AG20443 (cell line): ENCODE measurements around the gene FOXN3.

ENCODE experiments used
- DNase-seq: peaks from one replicate; pipeline ENCODE4 v3.0.0; 2012; ENCODE audit warnings: low spot score, mixed read lengths

Gene FOXN3

DNA sequence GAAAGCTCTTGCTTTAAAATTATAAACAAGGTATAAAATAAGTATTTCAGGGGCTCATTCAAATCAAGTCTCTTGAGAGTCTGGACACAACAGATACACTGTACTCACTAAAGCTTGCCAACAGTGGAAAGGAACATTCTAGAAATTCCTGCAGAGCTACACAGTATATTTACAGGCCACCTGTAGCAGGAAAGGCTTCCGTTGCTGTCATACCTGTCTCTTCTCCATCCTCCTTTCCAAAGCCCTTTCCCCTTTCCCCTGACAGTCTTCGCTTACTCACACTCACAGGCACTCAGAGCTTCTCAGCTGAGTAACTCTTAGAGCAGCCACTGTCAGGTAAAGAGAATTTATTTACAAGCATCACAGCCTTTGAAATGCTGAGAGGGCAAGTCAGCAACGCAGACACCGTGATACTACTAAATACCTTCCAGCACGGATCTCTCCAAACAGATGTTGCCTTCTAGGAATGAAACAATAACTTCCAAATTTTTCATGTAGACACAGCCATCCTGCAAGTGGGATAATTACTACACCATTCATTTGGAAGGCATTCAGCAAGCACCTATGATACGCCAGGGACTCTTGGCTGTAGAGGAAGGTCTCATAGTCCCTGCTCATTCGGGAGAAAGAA is 167.9 kb downstream of the FOXN3 start:
- no peak for DNase-seq

GRCh38 chr14:89248411-89249064 is 168.5 kb downstream of the FOXN3 start:
- DNase-seq = no peak

DNA sequence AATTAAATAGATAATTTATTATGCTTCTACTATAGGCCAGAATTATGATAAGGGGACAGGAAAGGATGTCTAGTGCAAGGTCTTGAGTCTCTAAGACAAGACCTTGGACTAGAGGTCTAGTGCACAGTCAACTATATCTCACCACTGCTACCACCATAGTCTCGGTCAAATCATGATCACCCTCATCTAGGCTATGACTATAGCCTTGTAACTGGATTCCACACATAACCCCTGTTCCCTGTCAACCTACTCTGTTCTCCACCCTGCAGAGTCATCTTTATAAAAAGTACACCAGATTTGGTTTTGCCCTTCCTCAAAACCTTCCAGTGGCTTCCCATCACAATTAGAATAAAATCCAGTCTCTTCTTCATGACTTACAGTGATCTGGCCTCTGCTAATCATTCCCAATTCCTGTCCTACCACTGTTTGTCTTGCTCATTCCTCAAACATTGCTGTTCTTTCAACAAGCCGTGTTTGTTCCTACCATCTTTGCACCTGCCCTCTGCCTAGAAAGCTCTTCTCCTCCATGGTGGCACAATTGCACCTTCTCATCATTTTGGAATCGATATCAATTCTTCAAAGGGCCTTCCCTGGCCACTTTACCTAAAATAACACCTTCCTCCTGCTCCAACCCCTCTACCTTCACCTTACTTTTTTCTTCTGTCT is 169.4 kb downstream of the FOXN3 start:
- DNase-seq = no peak

DNA sequence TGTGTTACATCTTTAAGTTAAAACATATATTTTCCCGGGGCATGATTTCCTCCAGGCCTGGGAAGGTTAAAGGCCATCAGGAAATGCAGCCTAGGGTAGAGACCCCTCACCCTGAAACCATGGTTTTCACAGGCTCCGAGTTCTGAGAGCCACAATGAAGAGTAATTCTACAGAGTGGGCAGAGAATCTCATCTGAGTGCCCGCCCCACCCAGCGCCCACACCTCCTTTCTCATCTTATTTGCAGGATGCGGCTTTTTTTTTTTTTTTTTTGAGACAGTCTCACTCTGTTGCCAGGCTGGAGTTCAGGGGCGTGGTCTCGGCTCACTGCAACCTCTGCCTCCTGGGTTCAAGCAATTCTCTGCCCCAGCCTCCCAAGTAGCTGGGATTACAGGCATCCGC is 170.7 kb downstream of the FOXN3 start:
- no peak for DNase-seq

GRCh38 chr14:89245802-89246201 is 171.2 kb downstream of the FOXN3 start:
- DNase-seq = no peak

- DNase-seq = no peak
Measured at GRCh38 chr14:89244720-89245119, 172.3 kb downstream of the FOXN3 start.

DNA sequence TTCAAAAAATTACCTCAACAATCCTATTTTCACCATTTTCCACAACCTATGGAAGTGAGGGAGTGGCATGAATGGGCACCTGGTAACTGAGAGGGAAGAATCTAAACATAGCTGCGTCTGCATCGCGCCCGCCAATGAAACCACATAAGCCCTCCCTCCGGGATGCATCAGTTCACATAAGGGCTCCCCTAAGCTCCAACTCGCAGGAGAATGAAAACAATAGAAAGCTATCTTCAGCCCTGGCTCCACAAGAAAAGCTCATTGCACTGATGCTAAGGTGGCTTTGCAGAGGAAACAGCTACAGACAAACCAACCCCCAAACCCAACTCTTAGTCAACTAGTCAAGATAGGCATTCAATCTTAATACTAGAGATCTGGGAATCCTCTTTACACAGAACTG is 173.3 kb downstream of the FOXN3 start:
- no peak for DNase-seq

- DNase-seq = no peak
Measured at GRCh38 chr14:89243286-89243685, 173.7 kb downstream of the FOXN3 start.

- DNase-seq = no peak
Measured at GRCh38 chr14:89242652-89243279, 174.3 kb downstream of the FOXN3 start.

DNA sequence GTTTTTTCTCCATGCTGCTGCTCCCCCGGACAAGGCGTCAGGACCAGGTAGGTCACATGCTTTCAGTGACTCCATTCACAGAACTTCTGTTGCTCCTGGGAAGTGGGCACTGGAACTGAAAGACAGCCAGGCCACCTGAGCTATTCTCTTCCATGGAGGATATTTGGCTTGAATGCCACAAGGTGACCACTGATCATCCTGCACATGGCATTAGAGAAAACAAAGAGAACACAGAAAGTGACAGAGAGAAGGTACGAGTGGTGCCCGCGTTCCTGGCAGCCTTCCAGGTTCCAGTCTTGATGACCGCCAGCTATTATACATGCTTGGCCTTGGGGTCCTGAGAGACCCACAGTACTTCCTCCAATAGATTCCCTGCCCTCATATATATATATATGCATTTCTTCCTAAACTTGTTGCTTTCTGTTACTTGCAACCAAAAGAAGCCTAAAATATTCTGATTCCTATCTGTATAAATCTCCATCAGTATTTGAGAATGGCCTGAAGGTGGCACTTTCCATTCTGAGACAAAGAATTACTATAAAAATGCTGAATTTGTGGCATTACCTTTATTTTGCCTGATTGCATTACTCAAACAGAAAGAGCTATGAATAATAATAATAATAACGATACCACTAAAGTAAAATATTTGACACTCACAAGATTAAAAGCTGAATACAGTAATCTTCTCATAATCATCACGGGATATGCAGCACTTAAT is 174.9 kb downstream of the FOXN3 start:
- no peak for DNase-seq

GRCh38 chr14:89241257-89241656 is 175.8 kb downstream of the FOXN3 start:
- DNase-seq = no peak

DNA sequence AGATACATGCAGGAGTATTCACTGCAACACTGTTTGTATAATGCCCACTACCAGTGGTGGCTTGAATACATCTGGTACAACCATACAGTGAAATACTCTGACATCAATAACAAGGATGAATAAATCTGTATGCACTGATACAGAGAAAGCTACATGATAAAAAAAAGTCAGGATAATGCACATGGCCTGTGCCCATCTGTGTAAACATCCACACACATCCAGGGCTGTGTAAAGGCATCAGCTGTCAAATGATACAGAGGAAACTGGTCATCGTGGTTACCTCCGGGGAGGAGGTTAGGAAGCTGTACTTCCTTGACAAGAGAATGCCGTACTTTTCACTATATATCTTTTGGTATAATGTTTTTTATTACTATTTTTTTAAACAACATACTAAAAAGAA is 176.6 kb downstream of the FOXN3 start:
- DNase-seq = no peak

- DNase-seq = no peak
Measured at GRCh38 chr14:89239023-89239422, 178.0 kb downstream of the FOXN3 start.

GRCh38 chr14:89237921-89238529 is 179.0 kb downstream of the FOXN3 start:
- peak; percentile 24 for DNase-seq

DNA sequence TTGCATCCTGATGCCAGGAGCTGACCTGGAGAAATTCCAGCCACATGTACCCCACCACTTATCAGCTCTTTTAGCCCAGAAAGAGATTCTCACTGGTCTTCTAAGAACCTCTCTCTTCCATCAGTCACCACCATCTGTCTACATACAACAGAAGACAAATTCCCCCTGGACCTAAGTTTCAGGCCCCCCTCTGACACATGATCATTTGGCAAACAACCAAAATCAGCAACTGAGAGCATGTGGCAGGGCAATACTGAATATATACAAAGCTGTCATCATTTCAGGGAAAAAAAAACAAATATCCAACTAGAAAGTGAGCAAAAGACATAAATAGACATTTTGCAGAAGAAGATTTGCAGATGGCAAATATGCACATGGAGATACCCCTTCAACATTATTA is 180.2 kb downstream of the FOXN3 start:
- DNase-seq = no peak

DNA sequence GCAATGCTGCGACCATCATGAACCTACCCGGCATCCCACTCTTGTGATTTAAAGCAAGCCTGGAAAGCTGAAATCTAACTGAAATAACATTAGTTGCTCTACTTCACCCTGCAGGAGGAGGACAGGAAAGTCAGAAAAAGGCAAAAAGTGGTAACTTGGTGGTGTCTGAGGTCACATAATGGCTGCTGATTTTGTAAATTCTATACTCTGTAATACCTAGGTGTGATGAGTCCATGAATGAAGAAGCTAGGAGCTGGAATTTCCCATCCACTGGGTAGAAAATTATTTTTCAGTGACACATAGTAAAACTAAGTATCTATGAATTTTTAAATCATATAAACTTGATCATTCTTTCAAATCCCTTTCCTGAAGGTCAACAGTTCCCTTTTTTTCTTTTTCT is 183.8 kb downstream of the FOXN3 start:
- DNase-seq = no peak

- no peak for DNase-seq
Measured at GRCh38 chr14:89232265-89233070, 184.6 kb downstream of the FOXN3 start.

GRCh38 chr14:89231426-89232113 is 185.5 kb downstream of the FOXN3 start:
- DNase-seq = no peak

GRCh38 chr14:89228921-89229639 is 188.0 kb downstream of the FOXN3 start:
- DNase-seq = no peak

DNA sequence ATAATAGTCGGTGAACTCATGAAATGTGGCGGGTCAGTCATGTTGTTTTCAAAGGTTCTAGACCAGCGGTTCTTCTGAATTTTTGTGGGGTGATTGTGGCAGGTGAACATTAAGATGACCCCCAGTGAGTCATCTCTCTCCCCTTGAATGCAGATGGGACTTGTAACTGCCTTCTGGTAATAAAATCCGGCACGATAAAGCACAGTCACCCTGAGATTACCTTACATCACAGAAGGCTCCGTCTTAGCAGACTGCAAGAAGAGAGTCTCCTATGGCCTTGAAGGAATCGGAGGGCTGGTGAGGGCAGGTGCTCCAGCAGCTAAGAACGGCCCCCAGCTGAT is 189.6 kb downstream of the FOXN3 start:
- no peak for DNase-seq
